Testis (tissue), 3 donors: ENCODE results near the gene VSNL1. TPM values are rescaled to one million over a fixed set of nuclear protein-coding genes. Genes with fewer than 3 reads are reported as not detected.

ENCODE experiments used
- DNase-seq: peaks from one replicate; pipeline ENCODE4 v3.0.0-alpha.2; 2019
- H3K27ac ChIP-seq, 2 donors: fragments of 200-600 bp; sonication (generic); one replicate each; pipeline ENCODE4 v1.5.1; 2019
- H3K27me3 ChIP-seq: fragments of 200-600 bp; sonication (generic); one replicate; pipeline ENCODE4 v1.5.1; 2019
- H3K36me3 ChIP-seq: fragments of 200-600 bp; sonication (generic); one replicate; pipeline ENCODE4 v1.5.1; 2017; ENCODE audit warnings: low read depth; ENCODE audit errors: missing control alignments
- H3K4me1 ChIP-seq: fragments of 200-600 bp; sonication (generic); one replicate; pipeline ENCODE4 v1.5.1; 2019
- H3K4me3 ChIP-seq, 2 donors: fragments of 200-600 bp; sonication (generic); one replicate each; pipeline ENCODE4 v1.5.1; 2017 to 2019
- H3K9me3 ChIP-seq: fragments of 200-600 bp; sonication (generic); one replicate; pipeline ENCODE4 v1.5.1; 2017
- POLR2A ChIP-seq: fragments of 450-650 bp; IDR thresholded peaks from one replicate; pipeline ENCODE4 v1.6.1; 2017; ENCODE audit warnings: antibody characterized with exemption, mild to moderate bottlenecking, moderate library complexity
- WGBS, 2 donors: methylation state at CpG; one replicate each; pipeline ENCODE4 v1.1.5; 2018; 5-methylcytosine and 5-hydroxymethylcytosine counted together
- intact Hi-C: fragments of 100-400 bp; cut with DNase I; formaldehyde crosslinking; loops from one replicate; pipeline ENCODE4 v1.15.1; 2023; ENCODE audit warnings: low total_unique reads
- polyA plus RNA-seq: library from polyadenylated mRNA; stranded (reverse); fragments of 350-450 nt; fragmentation: Illumina TruSeq; extraction: RNeasy Lipid Tissue Mini Kit (QIAGEN cat#74804); gene quantifications from one replicate; pipeline ENCODE4 v1.2.3, GENCODE V29; 2014; ENCODE audit warnings: low read depth, low replicate concordance; ENCODE audit not compliant: insufficient read depth
- total RNA-seq, 2 donors: library from RNA; depleted of rRNA; stranded (reverse); fragments of >200 nt; gene quantifications; one replicate each; pipeline ENCODE4 v1.2.3, GENCODE V29; 2016
- TF ChIP-seq, protein P1 (sequence below), 3 experiments: fragments of 450-650 bp in 2 of 3; fragments of 200-600 bp in 1 of 3; sonication (generic) in 1 of 3; IDR thresholded peaks; one replicate each; pipeline ENCODE4 v1.5.1; 2016 to 2019; ENCODE audit warnings: antibody characterized with exemption in 3 of 3, mild to moderate bottlenecking in 2 of 3, moderate library complexity in 1 of 3

The VSNL1 gene
- total and polyA plus RNA-seq, 3 donors from 2014 or later: 0.46 to 1.8 (median 1.4) TPM

DNA sequence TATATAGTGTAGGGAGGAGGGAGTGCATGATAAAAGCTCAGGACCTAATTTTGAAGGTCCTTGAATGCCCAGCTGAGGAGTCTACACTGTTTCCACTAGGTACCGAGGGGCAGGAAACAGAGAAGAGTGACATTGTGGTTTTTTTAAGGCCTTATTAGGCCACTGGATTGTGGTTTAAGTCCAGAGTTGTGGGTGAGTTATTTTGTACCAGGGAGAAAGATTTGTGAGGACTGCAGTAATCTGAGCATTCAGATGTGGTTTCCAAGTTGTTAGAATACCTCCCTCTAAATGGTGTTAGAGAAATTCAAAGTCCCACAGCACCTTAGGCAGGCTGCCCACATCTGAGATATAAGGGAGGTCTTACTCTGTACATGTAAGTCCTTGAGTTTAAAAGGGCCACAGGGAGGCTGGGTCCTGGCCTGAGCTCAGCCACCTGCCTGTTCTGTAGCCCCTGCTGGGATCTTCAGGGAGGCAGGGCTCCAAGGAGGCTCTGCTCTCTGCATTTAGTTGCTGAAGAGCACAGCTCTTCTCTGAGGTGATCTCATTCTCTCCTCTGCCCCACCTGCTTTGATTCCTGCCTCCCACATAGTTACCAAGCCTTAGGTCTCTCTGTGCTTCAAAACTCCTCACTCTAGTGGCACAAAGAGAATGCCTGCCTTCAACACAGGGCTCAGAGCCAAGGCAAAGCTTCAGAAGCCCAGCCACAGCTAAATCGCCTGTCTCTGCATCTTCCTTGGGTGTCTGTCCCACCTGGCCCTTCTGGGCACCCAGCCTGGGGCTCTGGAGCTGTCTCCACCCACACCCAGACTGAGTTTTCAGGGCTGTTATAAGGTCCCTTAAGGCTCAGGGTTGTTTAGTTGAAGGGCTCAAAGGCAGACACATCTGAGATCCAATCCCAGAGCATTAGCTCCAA, 88.1 kb downstream of the VSNL1 start:
- WGBS, 2 donors: 56 to 59% methylated on average over 2 of the region's 2 CpGs
- Histone ChIP-seq H3K36me3 (no peaks in the 10 kb centered on the region), H3K27me3 (no peaks in the 10 kb centered on the region), H3K9me3 (no peaks in the 10 kb centered on the region), H3K4me3 (no peak overlapping the region), H3K27ac (no peak overlapping the region), H3K4me1 (no peaks in the 10 kb centered on the region)
- DNase-seq: no peak
- intact Hi-C loops: no loop called here
- TF ChIP-seq POLR2A: no peak
- TF ChIP-seq, protein P1, sequence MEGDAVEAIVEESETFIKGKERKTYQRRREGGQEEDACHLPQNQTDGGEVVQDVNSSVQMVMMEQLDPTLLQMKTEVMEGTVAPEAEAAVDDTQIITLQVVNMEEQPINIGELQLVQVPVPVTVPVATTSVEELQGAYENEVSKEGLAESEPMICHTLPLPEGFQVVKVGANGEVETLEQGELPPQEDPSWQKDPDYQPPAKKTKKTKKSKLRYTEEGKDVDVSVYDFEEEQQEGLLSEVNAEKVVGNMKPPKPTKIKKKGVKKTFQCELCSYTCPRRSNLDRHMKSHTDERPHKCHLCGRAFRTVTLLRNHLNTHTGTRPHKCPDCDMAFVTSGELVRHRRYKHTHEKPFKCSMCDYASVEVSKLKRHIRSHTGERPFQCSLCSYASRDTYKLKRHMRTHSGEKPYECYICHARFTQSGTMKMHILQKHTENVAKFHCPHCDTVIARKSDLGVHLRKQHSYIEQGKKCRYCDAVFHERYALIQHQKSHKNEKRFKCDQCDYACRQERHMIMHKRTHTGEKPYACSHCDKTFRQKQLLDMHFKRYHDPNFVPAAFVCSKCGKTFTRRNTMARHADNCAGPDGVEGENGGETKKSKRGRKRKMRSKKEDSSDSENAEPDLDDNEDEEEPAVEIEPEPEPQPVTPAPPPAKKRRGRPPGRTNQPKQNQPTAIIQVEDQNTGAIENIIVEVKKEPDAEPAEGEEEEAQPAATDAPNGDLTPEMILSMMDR (IDR thresholded peaks at IDR 0.05): no peak

DNA sequence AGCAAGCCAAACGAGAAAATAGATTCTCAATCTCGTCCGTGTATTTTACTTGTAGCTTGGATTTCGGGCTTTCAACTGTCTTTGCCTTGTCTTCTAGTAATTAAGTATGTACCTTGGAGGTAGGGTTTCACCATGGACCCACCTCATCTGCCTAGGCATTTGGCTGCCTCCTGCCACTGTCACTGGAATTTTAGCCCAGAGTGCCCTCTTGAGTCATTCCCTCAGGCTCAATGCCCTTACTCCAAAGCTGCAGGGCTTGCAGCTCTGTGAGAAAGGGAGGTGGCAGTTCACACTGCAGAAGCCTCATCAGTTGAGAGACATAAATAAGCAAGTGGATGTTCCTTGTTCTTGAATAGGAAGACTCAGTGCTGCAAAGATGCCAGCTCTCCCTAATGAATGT, 89.6 kb downstream of the VSNL1 start:
- WGBS, 2 donors: 97 to 98% methylated on average over 4 of the region's 4 CpGs
- intact Hi-C loops: no loop called here
- TF ChIP-seq POLR2A: no peak
- TF ChIP-seq, protein P1 (IDR thresholded peaks at IDR 0.05): no peak

DNA sequence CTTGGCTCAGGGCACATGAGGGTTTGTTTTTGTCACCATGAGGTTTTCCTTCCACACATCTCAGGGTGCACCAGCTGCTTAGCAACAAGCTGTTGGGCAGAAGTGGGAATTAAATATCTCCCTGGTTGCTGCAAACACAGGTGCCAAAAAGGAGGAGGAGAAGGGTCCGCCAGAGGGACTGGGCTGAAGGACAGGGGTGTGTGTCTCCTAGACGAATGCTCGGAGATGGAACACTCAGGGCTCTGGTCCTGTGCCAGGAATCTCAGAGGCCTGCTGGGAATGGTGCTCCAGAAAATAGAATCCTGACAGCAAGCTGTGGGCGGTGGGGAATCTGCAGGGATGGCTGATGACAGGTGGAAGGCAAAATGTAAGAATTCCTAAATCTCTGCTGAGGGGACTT, 94.5 kb downstream of the VSNL1 start:
- no peak for DNase-seq
- WGBS, 2 donors: 55 to 65% methylated on average over 4 of the region's 4 CpGs

More for the DNA sequence above, 89.6 kb downstream of the VSNL1 start:
- Histone ChIP-seq H3K9me3 (no peaks in the 10 kb centered on the region), H3K4me3 (no peak overlapping the region), H3K27ac (no peak overlapping the region), H3K36me3 (no peaks in the 10 kb centered on the region), H3K27me3 (no peaks in the 10 kb centered on the region), H3K4me1 (no peaks in the 10 kb centered on the region)
- no peak for DNase-seq

DNA sequence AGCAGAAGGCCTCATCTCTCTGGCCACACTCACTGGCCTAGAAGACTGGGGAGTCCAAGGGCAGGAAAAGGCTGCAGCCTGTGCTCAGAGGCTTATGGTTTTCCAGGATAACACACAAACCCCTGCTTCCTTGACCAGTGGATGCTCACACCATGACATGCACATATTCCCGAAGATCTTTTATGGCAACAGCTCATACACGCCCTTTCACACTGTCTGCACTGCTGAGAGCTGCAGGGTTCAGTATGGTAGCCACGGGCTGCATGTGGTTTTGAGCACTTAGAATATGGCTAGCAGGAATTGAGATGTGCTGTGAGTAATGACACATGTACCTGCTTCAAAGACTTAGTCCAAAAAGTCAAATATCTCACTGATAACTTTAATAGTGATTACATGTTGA, 95.8 kb downstream of the VSNL1 start:
- intact Hi-C loops: no loop called here
- 95 to 97% methylated on average over 3 of the region's 3 CpGs for WGBS, 2 donors
- TF ChIP-seq POLR2A: no peak
- TF ChIP-seq, protein P1 (IDR thresholded peaks at IDR 0.05): no peak

More for the DNA sequence above, 94.5 kb downstream of the VSNL1 start:
- Histone ChIP-seq H3K4me1 (no peaks in the 10 kb centered on the region), H3K9me3 (no peaks in the 10 kb centered on the region), H3K27ac (no peak overlapping the region), H3K27me3 (no peaks in the 10 kb centered on the region), H3K4me3 (no peak overlapping the region), H3K36me3 (no peaks in the 10 kb centered on the region)
- intact Hi-C loops: no loop called here
- TF ChIP-seq, protein P1 (IDR thresholded peaks at IDR 0.05): no peak
- TF ChIP-seq POLR2A: no peak

More for the DNA sequence above, 95.8 kb downstream of the VSNL1 start:
- Histone ChIP-seq H3K9me3 (no peaks in the 10 kb centered on the region), H3K36me3 (no peaks in the 10 kb centered on the region), H3K4me3 (no peak overlapping the region), H3K27me3 (no peaks in the 10 kb centered on the region), H3K27ac (no peak overlapping the region), H3K4me1 (no peaks in the 10 kb centered on the region)
- DNase-seq: no peak
